Progenitor cell of endocrine pancreas (in vitro differentiated cells): ENCODE results near the gene ATP5F1D. TPM values are rescaled to one million over a fixed set of nuclear protein-coding genes. Genes with fewer than 3 reads are reported as not detected.
A peak's percentile ranks its signal among the peaks of the same experiment; 100 is the strongest.
"Not testable (repeated sequence)": the region's sequence is repeated elsewhere in the genome, so short reads cannot be mapped to it uniquely, and the experiment has no call there.

Experiments used
- DNase-seq: peaks from one replicate; pipeline ENCODE4 v3.0.0; 2021; ENCODE audit warnings: low spot score; ENCODE audit not compliant: unreplicated experiment
- H3K27ac Mint-ChIP-seq: 2 replicates; pipeline ENCODE4 v1.8.0; 2021; ENCODE audit warnings: mild to moderate bottlenecking, moderate library complexity, mixed read lengths
- H3K27me3 Mint-ChIP-seq: 2 replicates; pipeline ENCODE4 v1.8.0; 2021; ENCODE audit warnings: mixed read lengths
- H3K36me3 Mint-ChIP-seq: 2 replicates; pipeline ENCODE4 v1.8.0; 2022; ENCODE audit warnings: mixed read lengths; ENCODE audit not compliant: insufficient read depth
- H3K4me1 Mint-ChIP-seq: 2 replicates; pipeline ENCODE4 v1.8.0; 2021; ENCODE audit warnings: low read depth, mixed read lengths
- H3K4me3 Mint-ChIP-seq: 2 replicates; pipeline ENCODE4 v1.8.0; 2021; ENCODE audit warnings: low read depth, mild to moderate bottlenecking, moderate library complexity, mixed read lengths
- H3K9me3 Mint-ChIP-seq: 2 replicates; pipeline ENCODE4 v1.8.0; 2021; ENCODE audit warnings: low read depth, mixed read lengths
- total RNA-seq: library from RNA; stranded (reverse); gene quantifications from 2 replicates; pipeline ENCODE4 v1.2.1, GENCODE V29; 2021
- TF ChIP-seq, protein P1 (sequence below): fragments of 200-600 bp; sonication (generic); IDR thresholded peaks from one replicate; pipeline ENCODE4 v1.5.0; 2021; ENCODE audit warnings: antibody characterized with exemption, mild to moderate bottlenecking; ENCODE audit not compliant: unreplicated experiment

Gene ATP5F1D
- total RNA-seq, 1 donor from 2014 or later = 107 TPM

DNA sequence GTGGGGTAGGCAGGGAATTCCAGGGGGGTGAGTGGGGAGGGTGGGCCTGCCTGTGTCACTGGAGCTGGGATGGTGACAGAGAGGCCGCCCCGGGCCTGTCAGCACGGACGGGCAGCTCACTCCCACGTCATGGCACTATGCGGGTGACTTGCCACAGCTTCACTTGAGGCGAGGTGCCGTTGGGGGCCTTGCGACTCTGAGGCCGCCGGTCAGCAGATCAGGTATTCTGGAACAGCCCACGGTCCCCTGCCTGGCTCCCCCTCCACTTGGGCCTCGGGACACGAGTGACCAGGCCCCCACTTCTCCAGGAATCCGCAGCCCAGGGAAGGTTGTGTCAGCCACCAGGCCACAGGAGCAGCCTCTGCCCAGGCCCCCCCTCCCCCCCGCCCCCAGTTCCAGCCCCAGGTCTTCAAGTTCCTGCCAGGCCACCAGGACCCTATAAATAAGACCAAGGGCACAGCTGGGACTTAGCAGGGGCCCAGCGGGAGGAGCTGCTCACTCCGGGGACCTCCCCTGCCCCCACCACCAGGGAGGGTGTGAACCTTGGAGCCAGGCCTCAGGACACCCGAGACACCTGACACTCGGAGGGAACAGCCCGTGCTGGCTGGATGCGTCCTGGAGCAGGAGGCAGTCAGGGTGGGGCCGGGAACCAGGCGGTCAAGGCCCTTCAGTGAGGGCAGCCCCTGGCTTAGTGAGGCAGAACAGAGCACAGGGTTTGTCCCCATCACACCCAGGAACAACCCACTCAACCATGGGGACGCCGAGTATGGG lies 4.1 kb downstream of the ATP5F1D start:
- peaks cover 6% of the 10 kb centered on the region for H3K4me1 Mint-ChIP-seq
- H3K36me3 Mint-ChIP-seq = no peaks in the 10 kb centered on the region
- H3K27ac Mint-ChIP-seq = no peak overlapping the region
- no peaks in the 10 kb centered on the region for H3K9me3 Mint-ChIP-seq
- no peak overlapping the region for H3K4me3 Mint-ChIP-seq
- H3K27me3 Mint-ChIP-seq = no peaks in the 10 kb centered on the region
- TF ChIP-seq, protein P1, sequence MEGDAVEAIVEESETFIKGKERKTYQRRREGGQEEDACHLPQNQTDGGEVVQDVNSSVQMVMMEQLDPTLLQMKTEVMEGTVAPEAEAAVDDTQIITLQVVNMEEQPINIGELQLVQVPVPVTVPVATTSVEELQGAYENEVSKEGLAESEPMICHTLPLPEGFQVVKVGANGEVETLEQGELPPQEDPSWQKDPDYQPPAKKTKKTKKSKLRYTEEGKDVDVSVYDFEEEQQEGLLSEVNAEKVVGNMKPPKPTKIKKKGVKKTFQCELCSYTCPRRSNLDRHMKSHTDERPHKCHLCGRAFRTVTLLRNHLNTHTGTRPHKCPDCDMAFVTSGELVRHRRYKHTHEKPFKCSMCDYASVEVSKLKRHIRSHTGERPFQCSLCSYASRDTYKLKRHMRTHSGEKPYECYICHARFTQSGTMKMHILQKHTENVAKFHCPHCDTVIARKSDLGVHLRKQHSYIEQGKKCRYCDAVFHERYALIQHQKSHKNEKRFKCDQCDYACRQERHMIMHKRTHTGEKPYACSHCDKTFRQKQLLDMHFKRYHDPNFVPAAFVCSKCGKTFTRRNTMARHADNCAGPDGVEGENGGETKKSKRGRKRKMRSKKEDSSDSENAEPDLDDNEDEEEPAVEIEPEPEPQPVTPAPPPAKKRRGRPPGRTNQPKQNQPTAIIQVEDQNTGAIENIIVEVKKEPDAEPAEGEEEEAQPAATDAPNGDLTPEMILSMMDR = no peak
- no peak for DNase-seq

DNA sequence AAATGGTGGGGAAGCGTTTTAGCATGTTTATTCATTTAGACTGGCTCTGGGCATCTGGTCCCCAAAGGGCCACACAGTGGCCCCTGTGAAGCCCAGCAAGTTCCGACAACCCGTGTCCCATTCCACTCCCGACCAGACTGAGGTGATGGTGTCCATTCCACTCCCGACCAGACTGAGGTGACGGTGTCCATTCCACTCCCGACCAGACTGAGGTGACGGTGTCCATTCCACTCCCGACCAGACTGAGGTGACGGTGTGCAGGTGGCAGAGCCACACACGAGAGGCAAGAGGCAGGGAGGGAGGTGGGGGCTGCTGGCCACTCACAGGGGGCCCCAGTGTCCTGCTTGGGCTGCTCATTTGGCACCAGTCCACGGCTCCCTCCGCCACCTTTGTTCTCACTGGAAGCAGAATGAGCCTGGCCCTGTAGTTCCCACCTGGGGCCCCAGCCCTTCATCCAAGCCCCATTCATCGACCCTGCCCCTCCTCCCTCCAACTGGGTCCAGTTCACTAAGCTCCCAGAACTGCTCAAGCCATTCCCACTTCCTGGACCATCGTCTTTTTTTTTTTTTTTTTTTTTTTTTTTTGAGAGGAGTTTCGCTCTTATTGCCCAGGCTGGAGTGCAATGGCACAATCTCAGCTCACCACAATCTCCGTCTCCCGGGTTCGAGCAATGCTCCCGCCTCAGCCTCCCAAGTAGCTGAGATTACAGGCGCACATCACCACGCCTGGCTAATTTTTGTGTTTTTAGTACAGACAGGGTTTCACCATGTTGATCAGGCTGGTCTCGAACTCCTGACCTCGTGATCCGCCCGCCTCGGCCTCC lies 4.9 kb downstream of the ATP5F1D start:
- DNase-seq = not testable (repeated sequence)

DNA sequence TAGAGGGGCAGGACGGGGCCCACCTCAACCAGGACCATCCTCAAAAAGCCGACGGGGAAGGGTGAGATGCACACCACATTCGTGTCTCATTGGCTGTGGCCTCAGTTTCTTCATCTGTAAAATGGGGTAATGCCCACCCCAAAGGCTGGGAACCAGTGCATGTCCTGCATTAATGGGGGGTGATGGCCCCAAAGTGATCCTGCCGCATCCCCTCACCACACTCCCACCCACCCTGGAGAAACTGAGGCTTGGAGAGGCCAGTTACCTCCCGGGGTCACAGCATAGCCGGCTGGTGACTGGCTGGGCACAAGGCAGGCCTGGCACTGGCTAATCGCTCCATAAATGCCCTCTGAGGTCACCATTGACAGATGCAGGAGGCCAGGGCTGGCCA lies 6.2 kb downstream of the ATP5F1D start:
- H3K36me3 Mint-ChIP-seq = peaks cover 4% of the 10 kb centered on the region
- H3K4me3 Mint-ChIP-seq = no peak overlapping the region

More for the DNA sequence above, 4.9 kb downstream of the ATP5F1D start:
- not testable (repeated sequence) for H3K27me3 Mint-ChIP-seq, H3K4me3 Mint-ChIP-seq, H3K9me3 Mint-ChIP-seq, H3K27ac Mint-ChIP-seq, H3K4me1 Mint-ChIP-seq, H3K36me3 Mint-ChIP-seq

DNA sequence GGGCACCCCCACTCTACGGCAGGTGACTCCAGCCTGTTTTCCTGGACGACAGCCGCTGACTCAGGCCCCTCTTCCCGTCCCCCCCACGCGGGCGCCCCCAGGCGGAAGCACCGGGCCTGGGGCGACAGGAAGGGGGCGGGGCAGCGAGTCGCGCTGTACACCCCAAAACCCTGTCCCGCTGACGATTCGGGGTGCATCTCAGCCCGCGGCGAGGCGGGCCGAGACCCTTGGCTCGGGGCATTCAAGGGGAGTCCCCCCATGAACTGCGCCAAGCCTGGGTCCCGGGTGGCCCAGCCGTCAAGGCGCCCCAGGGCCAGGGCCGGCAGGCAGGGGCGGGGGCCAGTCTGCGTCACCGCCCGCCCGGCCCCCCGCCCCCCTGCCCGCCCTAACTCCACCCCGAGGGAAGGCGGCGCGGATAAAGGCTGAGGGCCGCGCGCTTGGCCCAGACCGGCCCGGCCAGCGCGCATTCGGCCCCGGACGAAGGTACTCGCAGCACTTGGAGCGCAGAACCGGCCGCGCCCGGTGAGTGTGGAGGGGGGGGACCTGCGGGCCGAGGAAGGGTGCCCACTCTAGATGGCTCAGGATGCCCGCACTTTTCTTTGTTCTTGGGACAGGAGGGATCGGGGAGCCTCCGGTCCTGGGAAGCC lies 6.7 kb downstream of the ATP5F1D start, which contains the start of gene MIDN:
MIDN (plus strand) TSS at position 445 of the 647 bp plus-strand sequence. CDS start 1,714 bp downstream, outside the sequence.
- Mint-ChIP-seq H3K4me1 (peaks cover 6% of the 10 kb centered on the region), H3K27me3 (no peaks in the 10 kb centered on the region), H3K36me3 (peaks cover 4% of the 10 kb centered on the region), H3K27ac (peak within 1 kb of the TSS; percentile 97), H3K9me3 (no peaks in the 10 kb centered on the region), H3K4me3 (peak within 1 kb of the TSS; percentile 81)
- DNase-seq = no peak
- TF ChIP-seq, protein P1 = peak; percentile 47

More for the DNA sequence above, 6.2 kb downstream of the ATP5F1D start:
- TF ChIP-seq, protein P1 = no peak
- DNase-seq = no peak
- Mint-ChIP-seq H3K4me1 (peaks cover 5% of the 10 kb centered on the region), H3K27me3 (no peaks in the 10 kb centered on the region), H3K27ac (peak overlapping the region; percentile 33), H3K9me3 (no peaks in the 10 kb centered on the region)

DNA sequence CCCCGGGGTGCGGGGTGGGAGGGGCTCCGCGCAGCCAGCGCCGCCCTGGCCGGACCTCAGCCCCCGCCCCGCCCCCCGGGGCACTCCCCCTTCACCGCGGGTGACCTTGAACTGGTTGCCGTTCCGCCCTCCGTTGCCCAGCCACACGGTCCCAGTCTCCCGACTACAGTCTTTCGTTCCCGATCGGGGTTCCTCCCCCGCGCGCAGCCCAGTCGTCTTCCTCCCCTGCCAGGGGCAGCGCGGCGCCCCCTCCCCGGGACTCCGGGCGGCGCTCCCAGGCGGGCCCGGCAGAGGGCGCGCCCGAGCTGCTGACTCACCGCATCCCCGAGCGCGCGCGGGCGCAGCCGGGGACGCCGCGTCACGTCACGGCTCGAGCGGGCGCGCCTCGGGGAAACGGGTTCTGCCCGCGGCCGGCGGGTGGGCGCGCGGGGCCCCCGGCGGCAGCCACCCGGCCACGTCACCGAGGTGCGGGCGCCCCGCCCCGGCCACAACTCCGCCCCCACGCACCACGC lies 7.3 kb downstream of the ATP5F1D start:
- Mint-ChIP-seq H3K9me3 (no peaks in the 10 kb centered on the region), H3K27me3 (no peaks in the 10 kb centered on the region), H3K36me3 (peaks cover 7% of the 10 kb centered on the region), H3K4me1 (peaks cover 9% of the 10 kb centered on the region), H3K27ac (peak overlapping the region; percentile 97), H3K4me3 (peak overlapping the region; percentile 81)
- TF ChIP-seq, protein P1 = peak; percentile 81
- DNase-seq = peak; percentile 84
